Astrocyte (in vitro differentiated cells and primary cell): ENCODE measurements around the gene SUPT20HL1. TPM values are rescaled to one million over a fixed set of nuclear protein-coding genes. Genes with fewer than 3 reads are reported as not detected.

ENCODE experiments used
- DNase-seq: peaks from one replicate; pipeline ENCODE4 v3.0.0-alpha.2; 2010; ENCODE audit warnings: low read depth
- FAIRE-seq: peaks from 2 replicates; lab custom pipeline; 2011; peaks lifted over from hg19 to GRCh38; lab: Jason Lieb, UNC
- H2AFZ ChIP-seq: 2 replicates; pipeline ENCODE4 v1.6.0; 2012; ENCODE audit warnings: low read depth, low read length, inconsistent platforms
- H3K27ac ChIP-seq: 2 replicates; pipeline ENCODE4 v1.5.1; 2011; ENCODE audit warnings: low read depth, low read length, inconsistent platforms
- H3K27me3 ChIP-seq: 2 replicates; pipeline ENCODE4 v1.6.0; 2011; ENCODE audit warnings: low read length, inconsistent platforms; ENCODE audit not compliant: insufficient read depth
- H3K36me3 ChIP-seq: 2 replicates; pipeline ENCODE4 v1.5.1; 2011; ENCODE audit warnings: low read length, inconsistent platforms; ENCODE audit not compliant: insufficient read depth
- H3K4me1 ChIP-seq: 2 replicates; pipeline ENCODE4 v1.5.1; 2011; ENCODE audit warnings: low read length, inconsistent platforms; ENCODE audit not compliant: insufficient read depth
- H3K4me2 ChIP-seq: 2 replicates; pipeline ENCODE4 v1.6.0; 2012; ENCODE audit warnings: low read length, inconsistent platforms
- H3K4me3 ChIP-seq: 2 replicates; pipeline ENCODE4 v1.5.1; 2011; ENCODE audit warnings: low read depth, mild to moderate bottlenecking, low read length, inconsistent platforms; ENCODE audit not compliant: insufficient read depth
- H3K79me2 ChIP-seq: 2 replicates; pipeline ENCODE4 v1.6.0; 2012; ENCODE audit warnings: mild to moderate bottlenecking, low read length, inconsistent platforms; ENCODE audit not compliant: insufficient read depth
- H3K9ac ChIP-seq: 2 replicates; pipeline ENCODE4 v1.6.0; 2012; ENCODE audit warnings: mild to moderate bottlenecking, low read length, inconsistent platforms
- H3K9me3 ChIP-seq: 2 replicates; pipeline ENCODE4 v1.5.1; 2012; ENCODE audit warnings: low read depth, mild to moderate bottlenecking, low read length, inconsistent platforms; ENCODE audit not compliant: insufficient read depth
- H4K20me1 ChIP-seq: 2 replicates; pipeline ENCODE4 v1.6.0; 2012; ENCODE audit warnings: low read length, inconsistent platforms; ENCODE audit not compliant: insufficient read depth
- H3K27ac Mint-ChIP-seq: one replicate; pipeline ENCODE4 v1.8.0; 2021; ENCODE audit warnings: mild to moderate bottlenecking, mixed read lengths; ENCODE audit not compliant: unreplicated experiment
- H3K27me3 Mint-ChIP-seq: one replicate; pipeline ENCODE4 v1.8.0; 2021; ENCODE audit warnings: low read depth, mixed read lengths; ENCODE audit not compliant: unreplicated experiment
- H3K36me3 Mint-ChIP-seq: one replicate; pipeline ENCODE4 v1.8.0; 2021; ENCODE audit warnings: low read depth, mixed read lengths; ENCODE audit not compliant: unreplicated experiment
- H3K4me1 Mint-ChIP-seq: one replicate; pipeline ENCODE4 v1.8.0; 2021; ENCODE audit warnings: low read depth, mixed read lengths; ENCODE audit not compliant: unreplicated experiment
- H3K4me3 Mint-ChIP-seq: one replicate; pipeline ENCODE4 v1.8.0; 2021; ENCODE audit warnings: mild to moderate bottlenecking, moderate library complexity, mixed read lengths; ENCODE audit not compliant: unreplicated experiment
- H3K9me3 Mint-ChIP-seq: one replicate; pipeline ENCODE4 v1.8.0; 2021; ENCODE audit warnings: mild to moderate bottlenecking, mixed read lengths; ENCODE audit not compliant: unreplicated experiment
- CTCF ChIP-seq: IDR thresholded peaks from 2 replicates; pipeline ENCODE4 v1.5.1; 2011; ENCODE audit warnings: low read depth, mild to moderate bottlenecking, inconsistent platforms, low read length, moderate library complexity; ENCODE audit not compliant: insufficient read depth
- EZH2 ChIP-seq: IDR thresholded peaks from 2 replicates; pipeline ENCODE4 v1.6.1; 2012; ENCODE audit warnings: mild to moderate bottlenecking, low read length, inconsistent platforms; ENCODE audit not compliant: insufficient read depth
- total RNA-seq: library from RNA; stranded (reverse); gene quantifications from 2 replicates; pipeline ENCODE4 v1.2.1, GENCODE V29; 2021

Gene SUPT20HL1
- total RNA-seq, 1 donor from 2014 or later, result not detected

GRCh38 chrX:24369816-24370215 lies 9.4 kb downstream of the SUPT20HL1 start:
- no peaks in the 10 kb centered on the region for H3K9me3 ChIP-seq
- H3K27me3 Mint-ChIP-seq, result peaks cover 24% of the 10 kb centered on the region
- FAIRE-seq (no peak), DNase-seq (no peak)
- no peaks in the 10 kb centered on the region for H3K36me3 ChIP-seq
- no peaks in the 10 kb centered on the region for H3K27me3 ChIP-seq
- no peaks in the 10 kb centered on the region for H3K79me2 ChIP-seq
- no peaks in the 10 kb centered on the region for H4K20me1 ChIP-seq
- H3K4me1 ChIP-seq, result no peaks in the 10 kb centered on the region
- no peaks in the 10 kb centered on the region for H3K4me1 Mint-ChIP-seq
- no peak overlapping the region for H2AFZ ChIP-seq
- H3K9ac ChIP-seq, result no peak overlapping the region
- H3K4me3 ChIP-seq, result no peak overlapping the region
- no peak overlapping the region for H3K27ac ChIP-seq
- no peak overlapping the region for H3K27ac Mint-ChIP-seq
- no peak overlapping the region for H3K4me3 Mint-ChIP-seq
- no peak overlapping the region for H3K4me2 ChIP-seq
- no peaks in the 10 kb centered on the region for H3K36me3 Mint-ChIP-seq
- TF ChIP-seq CTCF (no peak), EZH2 (no peak)
- H3K9me3 Mint-ChIP-seq, result no peaks in the 10 kb centered on the region

- Histone ChIP-seq H3K9me3 (no peaks in the 10 kb centered on the region), H3K9ac (no peak overlapping the region), H3K79me2 (no peaks in the 10 kb centered on the region), H3K27ac (no peak overlapping the region), H3K4me1 (no peaks in the 10 kb centered on the region), H3K4me2 (peak overlapping the region; percentile 66), H3K27me3 (no peaks in the 10 kb centered on the region), H3K36me3 (no peaks in the 10 kb centered on the region), H3K4me3 (no peak overlapping the region), H4K20me1 (no peaks in the 10 kb centered on the region), H2AFZ (peak overlapping the region; percentile 73)
- Mint-ChIP-seq H3K4me3 (no peak overlapping the region), H3K36me3 (no peaks in the 10 kb centered on the region), H3K4me1 (no peaks in the 10 kb centered on the region), H3K27ac (no peak overlapping the region), H3K27me3 (peaks cover 24% of the 10 kb centered on the region), H3K9me3 (no peaks in the 10 kb centered on the region)
- FAIRE-seq, result no peak
- peak; percentile 49 for TF ChIP-seq CTCF
- no peak for TF ChIP-seq EZH2
- peak; percentile 30 for DNase-seq
Measured at GRCh38 chrX:24371391-24371972, 11.0 kb downstream of the SUPT20HL1 start.

GRCh38 chrX:24372021-24372763 lies 11.8 kb downstream of the SUPT20HL1 start:
- H3K9me3 ChIP-seq, result no peaks in the 10 kb centered on the region
- H3K27me3 ChIP-seq, result no peaks in the 10 kb centered on the region
- no peaks in the 10 kb centered on the region for H3K4me1 ChIP-seq
- H3K4me3 ChIP-seq, result no peak overlapping the region
- DNase-seq (no peak), FAIRE-seq (no peak)
- H3K79me2 ChIP-seq, result no peaks in the 10 kb centered on the region
- Mint-ChIP-seq H3K4me3 (no peak overlapping the region), H3K4me1 (no peaks in the 10 kb centered on the region), H3K27ac (no peak overlapping the region), H3K36me3 (no peaks in the 10 kb centered on the region), H3K9me3 (no peaks in the 10 kb centered on the region), H3K27me3 (peaks cover 24% of the 10 kb centered on the region)
- TF ChIP-seq CTCF (no peak), EZH2 (no peak)
- no peak overlapping the region for H3K27ac ChIP-seq
- no peak overlapping the region for H3K9ac ChIP-seq
- no peaks in the 10 kb centered on the region for H3K36me3 ChIP-seq
- peak overlapping the region; percentile 73 for H2AFZ ChIP-seq
- peak overlapping the region; percentile 66 for H3K4me2 ChIP-seq
- H4K20me1 ChIP-seq, result no peaks in the 10 kb centered on the region
